ENCODE results near the gene TNFRSF12A. TPM values are rescaled to one million over a fixed set of nuclear protein-coding genes. Genes with fewer than 3 reads are reported as not detected.
A peak's percentile ranks its signal among the peaks of the same experiment; 100 is the strongest.

The TNFRSF12A gene
- total and polyA plus RNA-seq, 2 of the 13 experiments (the other 11 are each of a cell fraction or from before 2014, with no cell fraction given), result 61.9 to 66.0 TPM

DNA sequence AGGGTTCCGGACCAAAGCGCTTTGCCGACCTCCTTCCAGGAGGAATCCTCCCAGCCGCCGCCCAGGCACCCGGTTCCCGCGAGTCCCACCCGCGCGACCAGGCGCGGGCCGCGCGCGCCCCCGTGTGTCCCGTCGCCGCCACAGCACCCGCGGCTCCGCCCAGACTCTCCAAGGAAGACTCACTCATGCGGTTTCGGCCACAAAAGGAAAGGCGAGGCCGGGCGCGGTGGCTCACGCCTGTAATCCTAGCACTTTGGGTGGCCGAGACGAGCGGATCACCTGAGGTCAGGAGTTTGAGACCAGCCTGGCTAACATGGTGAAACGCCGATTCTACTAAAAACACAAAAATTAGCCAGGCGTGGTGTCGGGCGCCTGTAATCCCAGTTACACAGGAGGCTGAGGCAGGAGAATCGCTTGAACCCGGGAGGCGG lies 36.4 kb upstream of the TNFRSF12A start (continued):
- TF ChIP-seq, protein P1, sequence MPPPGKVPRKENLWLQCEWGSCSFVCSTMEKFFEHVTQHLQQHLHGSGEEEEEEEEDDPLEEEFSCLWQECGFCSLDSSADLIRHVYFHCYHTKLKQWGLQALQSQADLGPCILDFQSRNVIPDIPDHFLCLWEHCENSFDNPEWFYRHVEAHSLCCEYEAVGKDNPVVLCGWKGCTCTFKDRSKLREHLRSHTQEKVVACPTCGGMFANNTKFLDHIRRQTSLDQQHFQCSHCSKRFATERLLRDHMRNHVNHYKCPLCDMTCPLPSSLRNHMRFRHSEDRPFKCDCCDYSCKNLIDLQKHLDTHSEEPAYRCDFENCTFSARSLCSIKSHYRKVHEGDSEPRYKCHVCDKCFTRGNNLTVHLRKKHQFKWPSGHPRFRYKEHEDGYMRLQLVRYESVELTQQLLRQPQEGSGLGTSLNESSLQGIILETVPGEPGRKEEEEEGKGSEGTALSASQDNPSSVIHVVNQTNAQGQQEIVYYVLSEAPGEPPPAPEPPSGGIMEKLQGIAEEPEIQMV (CRISPR knock-in tag; IDR thresholded peaks at IDR 0.05; ENCODE audit: low read depth), result no peak
- TF ChIP-seq HNF4A (CRISPR knock-in tag; IDR thresholded peaks at IDR 0.05) (no peak), E2F2 (CRISPR knock-in tag; IDR thresholded peaks at IDR 0.05; ENCODE audit: borderline replicate concordance) (no peak), ZBTB20 (CRISPR knock-in tag; IDR thresholded peaks at IDR 0.05; ENCODE audit: borderline replicate concordance, low read depth) (0 out of 2 replicates have a peak, but pooled peaks have one; percentile 36), ZNF556 (CRISPR knock-in tag; IDR thresholded peaks at IDR 0.05; ENCODE audit: borderline replicate concordance) (no peak), NFATC3 (CRISPR knock-in tag; IDR thresholded peaks at IDR 0.05) (no peak), NFE2L1 (CRISPR knock-in tag; IDR thresholded peaks at IDR 0.05; ENCODE audit: borderline replicate concordance) (no peak), RXRA (CRISPR knock-in tag; IDR thresholded peaks at IDR 0.05) (no peak), RCOR2 (CRISPR knock-in tag; IDR thresholded peaks at IDR 0.05) (no peak), CCDC6 (CRISPR knock-in tag; IDR thresholded peaks at IDR 0.05) (0 out of 2 replicates have a peak, but pooled peaks have one; percentile 38), ZMYM4 (CRISPR knock-in tag; IDR thresholded peaks at IDR 0.05) (no peak), NR2F2 (IDR thresholded peaks at IDR 0.05; ENCODE audit: borderline replicate concordance, low read depth) (no peak), FOXO4 (CRISPR knock-in tag; conservative IDR thresholded peaks at IDR 0.05) (no peak), HMGXB3 (CRISPR knock-in tag; IDR thresholded peaks at IDR 0.05; ENCODE audit: borderline replicate concordance) (no peak), POLR2AphosphoS2 (IDR thresholded peaks at IDR 0.05; ENCODE audit: low read depth, low read length) (no peak), NRL (CRISPR knock-in tag; IDR thresholded peaks at IDR 0.05; ENCODE audit: borderline replicate concordance) (no peak), MYC (CRISPR knock-in tag; IDR thresholded peaks at IDR 0.05; ENCODE audit: borderline replicate concordance) (no peak; the same call in 1 of the 2 replicates), GZF1 (CRISPR knock-in tag; IDR thresholded peaks at IDR 0.05) (no peak)
- TF ChIP-seq, protein P2, sequence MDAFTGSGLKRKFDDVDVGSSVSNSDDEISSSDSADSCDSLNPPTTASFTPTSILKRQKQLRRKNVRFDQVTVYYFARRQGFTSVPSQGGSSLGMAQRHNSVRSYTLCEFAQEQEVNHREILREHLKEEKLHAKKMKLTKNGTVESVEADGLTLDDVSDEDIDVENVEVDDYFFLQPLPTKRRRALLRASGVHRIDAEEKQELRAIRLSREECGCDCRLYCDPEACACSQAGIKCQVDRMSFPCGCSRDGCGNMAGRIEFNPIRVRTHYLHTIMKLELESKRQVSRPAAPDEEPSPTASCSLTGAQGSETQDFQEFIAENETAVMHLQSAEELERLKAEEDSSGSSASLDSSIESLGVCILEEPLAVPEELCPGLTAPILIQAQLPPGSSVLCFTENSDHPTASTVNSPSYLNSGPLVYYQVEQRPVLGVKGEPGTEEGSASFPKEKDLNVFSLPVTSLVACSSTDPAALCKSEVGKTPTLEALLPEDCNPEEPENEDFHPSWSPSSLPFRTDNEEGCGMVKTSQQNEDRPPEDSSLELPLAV (CRISPR knock-in tag; conservative IDR thresholded peaks at IDR 0.05; ENCODE audit: low read depth), result no peak

Measured in HepG2 (cell line).